Right hindlimb (tissue), 1 donor: ENCODE data around the gene ACSL5.
A peak's percentile ranks its signal among the peaks of the same experiment; 100 is the strongest.
"Not testable (repeated sequence)": the region's sequence is repeated elsewhere in the genome, so short reads cannot be mapped to it uniquely, and the experiment has no call there.

Experiments
- DNase-seq: peaks from one replicate; pipeline ENCODE4 v3.0.0-alpha.2; 2018

ACSL5 gene

GRCh38 chr10:112426111-112426510 lies 52.2 kb downstream of the ACSL5 start:
- DNase-seq, result no peak

GRCh38 chr10:112429147-112429546 lies 55.2 kb downstream of the ACSL5 start:
- DNase-seq, result no peak

DNA sequence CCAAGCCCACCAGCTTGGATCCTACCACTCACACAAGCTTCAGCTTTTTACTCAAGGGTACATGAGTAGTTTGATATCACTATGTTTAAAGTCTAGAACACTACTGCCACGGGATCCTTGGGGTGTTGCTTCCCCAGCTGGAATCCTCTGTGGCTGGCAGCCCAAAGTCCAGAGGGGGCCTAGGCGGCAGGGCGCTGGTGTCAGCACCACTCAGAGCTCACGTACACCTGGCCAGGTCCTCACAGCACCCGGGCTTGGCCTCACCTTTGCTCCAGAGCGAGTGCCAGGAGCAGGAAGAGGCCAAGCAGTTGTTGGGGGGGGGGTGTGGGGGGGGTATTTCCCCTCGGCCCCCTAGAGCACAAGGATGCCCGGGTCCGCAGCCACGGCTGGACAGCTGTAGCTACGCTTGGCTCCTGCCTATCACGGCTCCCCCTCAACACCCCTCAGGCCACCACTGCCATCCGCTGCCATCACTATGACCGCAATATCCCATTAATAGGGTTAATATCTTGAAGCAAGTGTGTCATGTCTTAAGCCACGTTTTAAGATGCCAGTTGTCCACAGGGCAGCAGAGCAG lies 55.8 kb downstream of the ACSL5 start:
- no peak for DNase-seq

GRCh38 chr10:112433136-112433535 lies 59.2 kb downstream of the ACSL5 start:
- DNase-seq, result no peak

GRCh38 chr10:112434988-112435619 lies 61.2 kb downstream of the ACSL5 start:
- no peak for DNase-seq

- DNase-seq, result no peak
Observed at GRCh38 chr10:112438356-112438755, 64.4 kb downstream of the ACSL5 start.

GRCh38 chr10:112441520-112441919 lies 67.6 kb downstream of the ACSL5 start:
- DNase-seq, result no peak

GRCh38 chr10:112442063-112442462 lies 68.1 kb downstream of the ACSL5 start:
- DNase-seq, result no peak

GRCh38 chr10:112446055-112446854 lies 72.3 kb downstream of the ACSL5 start:
- no peak for DNase-seq

DNA sequence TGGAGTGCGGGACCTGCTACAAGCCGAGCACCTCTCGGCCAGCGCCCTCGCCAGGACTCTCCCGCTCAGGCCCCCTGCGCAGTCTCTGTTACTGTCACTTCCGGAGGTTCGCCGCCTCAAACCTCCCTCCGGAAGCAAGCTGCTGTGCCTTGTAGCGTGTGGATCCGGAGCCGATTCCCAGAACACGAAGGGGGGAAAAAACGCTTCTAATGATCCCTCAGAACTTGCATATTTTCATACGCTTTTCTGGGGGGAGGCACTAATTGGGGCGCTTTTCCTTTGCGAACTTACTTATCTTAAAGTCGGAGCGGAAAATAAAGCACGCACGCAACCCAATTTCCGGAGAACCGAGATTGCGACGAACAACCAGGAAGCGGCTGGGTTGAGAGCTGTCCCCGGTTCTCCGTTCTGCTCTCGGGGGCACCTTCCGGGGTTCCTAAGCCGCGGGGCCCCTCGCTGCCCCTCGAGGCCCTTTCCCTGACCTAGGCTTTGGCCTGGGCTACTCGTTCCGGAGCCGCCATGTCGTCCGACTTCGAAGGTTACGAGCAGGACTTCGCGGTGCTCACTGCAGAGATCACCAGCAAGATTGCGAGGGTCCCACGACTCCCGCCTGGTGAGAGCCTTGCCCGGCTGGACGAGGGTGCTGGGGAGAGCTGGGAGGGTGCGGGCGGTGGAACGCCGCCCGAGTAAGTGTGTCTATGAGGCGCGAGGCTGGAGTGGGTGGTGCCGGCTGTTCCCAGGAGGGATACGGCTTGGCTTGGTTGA lies 73.1 kb downstream of the ACSL5 start, which contains the start of the genes VTI1A and ZDHHC6:
Gene VTI1A, plus strand, starts transcription at position 361 of the 765 bp plus-strand sequence. Its CDS starts 159 bp downstream, at position 520.
Gene ZDHHC6, minus strand, starts transcription at position 60 of the 765 bp plus-strand sequence. CDS start 1,478 bp downstream, outside the sequence.
- peak; percentile 90 for DNase-seq

- DNase-seq, result no peak
Observed at GRCh38 chr10:112447620-112447928, 73.7 kb downstream of the ACSL5 start.

- no peak for DNase-seq
Observed at GRCh38 chr10:112448888-112449287, 75.0 kb downstream of the ACSL5 start.

- no peak for DNase-seq
Observed at GRCh38 chr10:112454910-112455779, 81.2 kb downstream of the ACSL5 start.

- DNase-seq, result no peak
Observed at GRCh38 chr10:112456533-112456932, 82.6 kb downstream of the ACSL5 start.

GRCh38 chr10:112460366-112460765 lies 86.5 kb downstream of the ACSL5 start:
- DNase-seq, result no peak

GRCh38 chr10:112461029-112461887 lies 87.3 kb downstream of the ACSL5 start:
- no peak for DNase-seq

- DNase-seq, result not testable (repeated sequence)
Observed at GRCh38 chr10:112464074-112464473, 90.2 kb downstream of the ACSL5 start.

GRCh38 chr10:112465299-112465883 lies 91.5 kb downstream of the ACSL5 start:
- no peak for DNase-seq

- no peak for DNase-seq
Observed at GRCh38 chr10:112466802-112467201, 92.9 kb downstream of the ACSL5 start.

- no peak for DNase-seq
Observed at GRCh38 chr10:112467541-112468075, 93.7 kb downstream of the ACSL5 start.
